HG03039 (cell line): ENCODE measurements around the gene TENM3.

Source experiments
- ATAC-seq: cut with Tn5 transposase; IDR thresholded peaks from one replicate; pipeline ENCODE4 v1.9.1; 2021; ENCODE audit warnings: mild to moderate bottlenecking, moderate library complexity; ENCODE audit not compliant: unreplicated experiment

The TENM3 gene

DNA sequence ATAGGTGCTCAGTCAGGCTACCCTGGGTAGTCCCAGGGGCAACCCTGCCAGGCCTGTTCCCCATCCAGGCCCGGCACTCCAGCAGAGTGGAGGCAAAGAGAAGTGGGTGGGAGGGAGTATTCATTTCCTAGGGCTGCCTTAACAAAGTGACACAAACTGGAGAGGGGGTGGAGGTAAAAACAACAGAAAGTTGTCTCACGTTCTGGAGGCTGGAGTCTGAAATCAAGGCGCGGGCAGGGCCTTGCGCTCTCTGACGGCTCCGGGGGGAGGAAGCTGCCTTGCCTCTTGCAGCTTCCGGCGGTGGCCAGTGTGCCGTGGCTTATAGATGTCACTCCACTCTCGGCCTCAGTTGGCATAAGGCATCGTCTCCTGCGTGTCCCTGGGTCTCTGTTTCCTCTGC, 583.2 kb downstream of the TENM3 start:
- ATAC-seq = peak; percentile 39

DNA sequence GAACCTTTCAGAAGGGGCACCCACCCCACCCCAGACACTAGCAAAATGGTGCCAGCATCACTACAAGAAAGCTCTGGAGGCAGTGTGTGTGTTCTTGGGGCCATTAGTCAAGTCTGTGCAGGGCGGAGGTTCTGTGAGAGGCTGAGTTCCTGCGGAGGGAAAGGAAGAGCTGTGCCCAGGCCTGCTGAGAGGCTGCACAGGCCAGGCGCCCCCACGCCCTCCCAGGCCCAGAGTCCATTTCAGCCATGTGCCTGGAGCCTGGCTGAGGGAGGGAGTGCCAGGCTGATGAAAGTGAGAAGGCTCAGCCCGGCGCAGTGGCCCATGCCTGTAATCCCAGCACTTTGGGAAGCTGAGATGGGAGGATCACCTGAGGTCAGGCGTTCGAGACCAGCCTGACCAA, 584.0 kb downstream of the TENM3 start:
- no peak for ATAC-seq

GRCh38 chr4:182827954-182828353, 584.8 kb downstream of the TENM3 start:
- ATAC-seq = no peak

DNA sequence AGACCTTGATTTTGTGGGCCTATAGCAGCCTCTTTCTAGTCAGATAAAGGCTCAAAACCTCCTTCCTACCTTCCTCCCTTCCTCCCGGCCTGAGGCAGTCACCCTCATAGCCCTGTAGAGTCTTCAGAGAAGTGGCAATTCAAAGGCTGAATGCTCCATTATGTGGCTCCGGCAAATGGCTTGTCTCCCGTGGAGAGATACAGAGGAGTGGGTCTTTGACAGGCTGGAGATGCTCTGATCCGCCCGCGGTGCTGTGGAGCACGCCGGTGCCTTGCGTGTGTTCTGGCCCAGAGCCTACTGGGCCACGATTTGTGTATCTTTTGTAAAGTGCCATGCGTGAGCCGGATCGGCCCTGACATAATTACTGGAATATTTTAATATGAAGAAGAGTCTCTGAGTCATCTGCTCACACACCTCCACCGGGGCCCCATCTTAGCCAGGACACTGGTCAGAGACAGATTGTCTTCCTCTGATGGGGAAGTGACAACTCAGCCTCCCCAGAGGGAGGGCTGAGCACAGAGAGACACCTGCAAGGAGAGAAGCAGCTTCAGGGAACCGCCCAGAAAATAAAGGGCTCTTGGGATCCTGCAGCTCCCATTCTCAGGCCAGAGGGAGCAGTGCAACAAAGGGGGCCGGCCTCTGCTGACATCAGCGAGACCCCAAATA, 585.3 kb downstream of the TENM3 start:
- no peak for ATAC-seq

- no peak for ATAC-seq
Observed at GRCh38 chr4:182829196-182829595, 586.0 kb downstream of the TENM3 start.

DNA sequence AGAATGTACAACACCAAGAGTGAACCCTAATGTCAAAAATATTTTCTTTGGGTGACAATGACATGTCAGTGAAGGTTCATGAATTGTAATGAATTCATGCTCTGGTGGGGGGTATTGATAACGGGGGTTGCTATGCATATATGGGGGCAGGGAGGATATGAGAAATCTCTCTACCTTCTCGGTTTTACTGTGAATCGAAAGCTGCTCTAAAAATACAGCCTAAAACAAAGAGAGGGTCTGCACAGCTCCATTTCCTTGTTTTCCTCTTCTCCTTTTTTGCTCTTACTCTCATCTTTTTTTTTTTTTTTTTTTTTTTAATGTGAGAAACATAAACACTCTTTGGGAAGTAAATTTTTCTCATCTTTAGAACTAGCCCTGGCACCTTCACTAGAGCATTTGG, 588.2 kb downstream of the TENM3 start:
- no peak for ATAC-seq

GRCh38 chr4:182832352-182833120, 589.3 kb downstream of the TENM3 start:
- no peak for ATAC-seq

GRCh38 chr4:182835006-182835740, 592.0 kb downstream of the TENM3 start:
- ATAC-seq = no peak

DNA sequence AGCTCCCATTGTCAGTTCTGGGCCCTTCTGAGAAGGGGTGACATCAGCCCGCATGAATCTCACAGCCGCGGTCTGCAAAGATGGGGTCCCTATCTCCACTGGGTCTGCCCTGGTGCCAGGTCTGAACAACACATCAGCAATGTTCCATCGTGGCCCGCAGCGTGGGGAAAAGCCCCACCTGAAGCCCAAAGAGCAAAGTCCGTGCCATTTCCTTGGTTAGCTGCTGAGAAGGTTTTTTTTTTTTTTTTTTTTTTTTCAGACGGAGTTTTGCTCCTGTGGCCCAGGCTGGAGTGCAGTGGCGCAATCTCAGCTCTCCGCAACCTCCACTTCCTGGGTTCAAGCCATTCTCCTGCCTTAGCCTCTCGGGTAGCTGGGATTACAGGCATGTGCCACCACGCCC, 594.6 kb downstream of the TENM3 start:
- no peak for ATAC-seq

- no peak for ATAC-seq
Observed at GRCh38 chr4:182838535-182838934, 595.3 kb downstream of the TENM3 start.

GRCh38 chr4:182839256-182839655, 596.1 kb downstream of the TENM3 start:
- no peak for ATAC-seq

- no peak for ATAC-seq
Observed at GRCh38 chr4:182840108-182840507, 596.9 kb downstream of the TENM3 start.

DNA sequence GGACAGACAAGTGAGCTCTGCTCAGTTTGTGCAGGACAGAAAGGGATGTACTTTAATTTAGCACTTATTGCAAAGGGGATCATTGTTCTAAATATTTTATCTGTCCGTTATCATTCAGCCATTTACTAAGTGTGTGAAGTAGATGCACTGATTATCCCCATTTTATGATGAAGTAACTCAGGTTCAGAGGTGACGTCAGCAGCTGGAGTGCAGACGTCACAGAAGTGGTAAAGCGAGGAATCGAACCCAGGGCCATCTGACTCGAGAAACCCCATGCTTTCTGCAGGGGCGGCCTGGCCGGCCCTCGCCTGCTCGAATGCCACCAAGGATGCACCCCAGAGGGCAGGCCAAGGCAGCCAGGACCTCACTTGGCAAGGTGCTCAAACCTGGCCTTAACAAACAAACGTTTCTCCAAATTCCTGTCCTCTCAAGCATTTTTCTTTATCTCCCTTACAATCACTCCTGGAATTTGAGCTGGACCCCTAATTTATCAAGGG, 599.0 kb downstream of the TENM3 start:
- ATAC-seq = no peak

DNA sequence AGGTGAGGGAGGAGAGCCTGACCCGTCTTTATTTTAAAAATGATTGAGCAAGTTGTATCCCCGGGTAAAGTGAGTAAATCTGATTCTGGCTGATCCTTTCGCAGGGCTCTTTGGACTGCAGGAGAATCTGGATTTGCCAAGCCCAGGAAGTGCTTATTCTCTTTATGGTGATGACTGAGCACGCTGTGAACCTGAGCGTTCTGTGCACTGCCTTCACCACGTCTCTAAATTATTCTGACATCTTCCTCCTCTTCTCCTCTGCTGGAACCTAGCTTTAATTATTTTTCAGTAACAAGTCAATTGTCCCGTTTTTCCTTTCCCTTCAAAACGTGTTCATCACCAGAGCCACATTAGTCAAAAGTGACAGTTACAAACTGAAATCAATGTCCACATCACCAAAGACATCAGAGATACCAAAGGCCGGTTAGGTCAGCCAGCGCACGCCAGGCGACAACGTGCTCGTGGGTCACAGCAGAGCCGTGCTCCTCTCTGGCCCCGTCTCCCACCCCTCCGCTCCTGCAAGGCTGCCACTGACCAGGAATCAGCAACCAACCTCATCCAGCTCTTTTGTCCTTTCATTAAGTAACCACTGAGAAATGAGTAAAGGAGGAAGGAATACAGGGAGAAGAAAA, 599.7 kb downstream of the TENM3 start:
- ATAC-seq = no peak

GRCh38 chr4:182843808-182844325, 600.7 kb downstream of the TENM3 start:
- no peak for ATAC-seq

DNA sequence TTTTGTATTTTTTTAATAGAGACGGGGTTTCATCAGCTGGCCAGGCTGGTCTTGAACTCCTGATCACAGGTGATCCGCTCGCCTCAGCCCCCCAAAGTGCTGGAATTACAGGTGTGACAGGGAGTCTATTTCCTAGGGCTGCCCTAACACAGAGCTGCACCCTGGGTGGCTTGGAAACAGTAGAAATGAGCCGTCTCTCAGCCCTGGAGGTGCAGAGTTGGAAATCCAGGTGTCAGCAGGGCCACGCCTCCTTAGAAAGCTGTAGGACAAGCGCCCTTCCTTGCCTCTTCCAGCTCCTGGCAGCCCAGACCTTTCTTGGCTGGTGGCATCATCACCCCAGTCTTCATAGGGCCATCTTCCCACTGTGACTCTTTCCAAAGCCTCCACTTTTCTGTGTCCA, 602.4 kb downstream of the TENM3 start:
- no peak for ATAC-seq

DNA sequence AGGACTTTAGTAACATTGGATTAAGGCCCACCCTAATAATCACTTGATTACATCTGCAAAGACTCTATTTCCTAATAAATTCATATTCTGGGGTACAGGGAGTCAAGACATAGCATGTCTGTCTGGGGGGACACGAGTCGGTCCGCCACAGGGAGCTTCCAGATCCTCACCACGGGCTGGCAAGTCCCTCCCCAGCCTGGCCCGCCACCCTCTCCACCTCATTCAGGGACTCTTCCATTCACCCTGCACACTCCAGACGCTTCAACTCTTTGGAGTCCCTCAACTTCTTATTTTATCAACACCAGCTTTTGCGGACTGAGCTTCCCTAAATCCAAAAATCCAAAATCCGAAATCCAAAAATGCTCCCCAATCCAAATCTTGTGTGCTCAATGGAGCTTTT, 602.8 kb downstream of the TENM3 start:
- ATAC-seq = no peak

DNA sequence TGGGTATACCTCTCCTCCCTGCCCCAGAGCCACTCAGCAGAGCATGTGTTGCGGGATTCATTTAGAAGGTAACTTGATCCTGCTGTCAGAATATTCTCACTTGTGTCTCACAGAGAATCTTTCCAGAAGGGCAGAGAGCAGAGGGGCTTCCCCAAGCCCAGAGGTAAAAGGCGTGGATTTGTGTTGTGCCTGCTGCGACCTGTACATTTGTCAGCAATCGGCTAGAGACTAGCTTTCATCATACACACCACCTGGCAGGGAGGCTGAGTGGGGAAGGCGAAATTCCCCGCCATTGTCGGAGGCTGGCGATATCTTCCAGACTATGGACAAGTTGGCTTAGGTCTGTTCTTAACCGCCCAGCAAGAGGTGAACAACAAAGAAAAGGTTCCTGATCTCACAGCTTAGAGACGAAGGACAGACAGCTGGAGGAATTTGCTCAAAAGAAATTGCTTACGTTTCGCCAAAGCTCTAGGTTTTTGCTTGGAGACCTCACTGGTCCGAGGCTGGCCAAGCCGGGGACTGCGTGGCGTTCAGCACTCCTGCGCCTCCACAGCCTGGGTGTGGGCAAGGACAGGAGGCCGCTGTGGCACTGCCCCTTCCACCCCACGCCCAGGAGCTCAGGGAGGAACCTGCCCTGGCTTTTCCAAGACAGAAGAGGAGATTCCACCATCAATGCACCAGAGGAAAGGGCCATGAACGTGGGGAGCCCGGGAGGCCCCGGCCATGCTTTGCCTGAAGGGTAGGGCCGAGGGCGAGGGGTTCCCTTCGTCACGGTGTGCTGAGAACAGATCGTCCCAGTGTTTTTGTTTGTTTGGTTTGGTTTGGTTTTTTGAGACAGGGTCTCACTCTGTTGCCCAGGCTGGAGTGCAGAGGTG, 604.6 kb downstream of the TENM3 start:
- no peak for ATAC-seq

- no peak for ATAC-seq
Observed at GRCh38 chr4:182848685-182849084, 605.5 kb downstream of the TENM3 start.
